ENCODE results near the gene KCNMA1. TPM values are rescaled to one million over a fixed set of nuclear protein-coding genes. Genes with fewer than 3 reads are reported as not detected.
A peak's percentile ranks its signal among the peaks of the same experiment; 100 is the strongest.

KCNMA1 gene
- total RNA-seq, 1 experiment from 2014 or later: 0.45 TPM

GRCh38 chr10:77518910-77519274 lies 118.7 kb downstream of the KCNMA1 start:
- TF ChIP-seq CTCF (IDR thresholded peaks at IDR 0.05; ENCODE audit: unreplicated experiment): no peak

GRCh38 chr10:77518241-77518909 lies 119.2 kb downstream of the KCNMA1 start:
- TF ChIP-seq CTCF (IDR thresholded peaks at IDR 0.05; ENCODE audit: unreplicated experiment): no peak
- no peaks in the 10 kb centered on the region for H3K9me3 Mint-ChIP-seq (ENCODE audit: low read depth, unreplicated experiment)
- peaks cover 4% of the 10 kb centered on the region for H3K36me3 Mint-ChIP-seq (ENCODE audit: insufficient read depth, unreplicated experiment)
- no peak overlapping the region for H3K27ac Mint-ChIP-seq (ENCODE audit: unreplicated experiment)
- intact Hi-C loops (cut with micrococcal nuclease; ENCODE audit: unreplicated experiment): no loop called here
- CTCF ChIA-PET: no interaction called here
- H3K4me1 Mint-ChIP-seq (ENCODE audit: low read depth, unreplicated experiment): peaks cover 24% of the 10 kb centered on the region
- BruUV-seq (replicated peaks): no TSS peak
- H3K27me3 Mint-ChIP-seq (ENCODE audit: unreplicated experiment): peaks cover 58% of the 10 kb centered on the region
- no peak overlapping the region for H3K4me3 Mint-ChIP-seq (ENCODE audit: low read depth, unreplicated experiment)
- DNase-seq: no peak

More at GRCh38 chr10:77518910-77519274, 118.7 kb downstream of the KCNMA1 start:
- Mint-ChIP-seq H3K27ac (ENCODE audit: unreplicated experiment) (no peak overlapping the region), H3K9me3 (ENCODE audit: low read depth, unreplicated experiment) (no peaks in the 10 kb centered on the region), H3K27me3 (ENCODE audit: unreplicated experiment) (peaks cover 61% of the 10 kb centered on the region), H3K4me3 (ENCODE audit: low read depth, unreplicated experiment) (no peak overlapping the region), H3K4me1 (ENCODE audit: low read depth, unreplicated experiment) (peaks cover 18% of the 10 kb centered on the region), H3K36me3 (ENCODE audit: insufficient read depth, unreplicated experiment) (peaks cover 4% of the 10 kb centered on the region)
- intact Hi-C loops (cut with micrococcal nuclease; ENCODE audit: unreplicated experiment): no loop called here
- BruUV-seq (replicated peaks): no TSS peak
- DNase-seq: no peak
- CTCF ChIA-PET: no interaction called here

GRCh38 chr10:77516575-77516974 lies 121.0 kb downstream of the KCNMA1 start:
- H3K4me1 Mint-ChIP-seq (ENCODE audit: low read depth, unreplicated experiment): peaks cover 30% of the 10 kb centered on the region
- H3K27ac Mint-ChIP-seq (ENCODE audit: unreplicated experiment): no peak overlapping the region
- DNase-seq: no peak
- TF ChIP-seq CTCF (IDR thresholded peaks at IDR 0.05; ENCODE audit: unreplicated experiment): no peak
- no peak overlapping the region for H3K4me3 Mint-ChIP-seq (ENCODE audit: low read depth, unreplicated experiment)
- H3K36me3 Mint-ChIP-seq (ENCODE audit: insufficient read depth, unreplicated experiment): peaks cover 4% of the 10 kb centered on the region
- BruUV-seq (replicated peaks): no TSS peak
- peaks cover 40% of the 10 kb centered on the region for H3K27me3 Mint-ChIP-seq (ENCODE audit: unreplicated experiment)
- CTCF ChIA-PET: no interaction called here
- intact Hi-C loops (cut with micrococcal nuclease; ENCODE audit: unreplicated experiment): no loop called here
- no peaks in the 10 kb centered on the region for H3K9me3 Mint-ChIP-seq (ENCODE audit: low read depth, unreplicated experiment)

- Mint-ChIP-seq H3K4me3 (ENCODE audit: low read depth, unreplicated experiment) (no peak overlapping the region), H3K36me3 (ENCODE audit: insufficient read depth, unreplicated experiment) (peaks cover 4% of the 10 kb centered on the region), H3K27ac (ENCODE audit: unreplicated experiment) (peak overlapping the region; percentile 22), H3K4me1 (ENCODE audit: low read depth, unreplicated experiment) (peaks cover 30% of the 10 kb centered on the region), H3K9me3 (ENCODE audit: low read depth, unreplicated experiment) (no peaks in the 10 kb centered on the region), H3K27me3 (ENCODE audit: unreplicated experiment) (peaks cover 22% of the 10 kb centered on the region)
- CTCF ChIA-PET: interaction anchor here (0.6 to 2.4 kb wide), 3 partner anchors 10 to 245 kb away, joined by 3 to 8 read pairs (median 4); no protein-coding TSS in a partner anchor
- no peak for TF ChIP-seq CTCF (IDR thresholded peaks at IDR 0.05; ENCODE audit: unreplicated experiment)
- DNase-seq: no peak
- intact Hi-C loops (cut with micrococcal nuclease; ENCODE audit: unreplicated experiment): loop anchor here (5.0 kb wide), 2 partner anchors 123 to 127 kb away; no protein-coding TSS in a partner anchor
- BruUV-seq (replicated peaks): no TSS peak
These were observed 122.7 kb downstream of the KCNMA1 start for GRCh38 chr10:77514870-77515269.
